ENCODE results near the gene ZNF511. TPM values are rescaled to one million over a fixed set of nuclear protein-coding genes. Genes with fewer than 3 reads are reported as not detected.

The ZNF511 gene
- total RNA-seq, 2 experiments from 2014 or later = 48.7 to 51.5 TPM

DNA sequence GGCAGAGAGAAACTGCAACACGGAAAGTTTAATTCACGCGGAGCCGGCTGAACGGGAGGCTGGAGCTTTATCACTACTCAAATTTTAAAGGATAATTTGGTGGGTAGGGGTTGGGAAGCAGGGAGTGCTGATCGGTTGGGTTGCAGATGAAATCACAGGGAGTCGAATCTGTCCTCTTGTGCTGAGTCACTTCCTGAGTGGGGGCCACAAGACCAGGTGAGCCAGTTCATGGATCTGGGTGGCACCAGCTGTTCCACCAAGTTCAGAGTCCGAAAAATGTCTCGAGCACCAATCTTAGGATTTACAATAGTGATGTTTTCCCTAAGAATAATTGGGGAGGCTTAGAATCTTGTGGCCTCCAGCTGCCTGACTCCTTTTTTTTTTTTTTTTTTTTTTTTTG lies 34.8 kb downstream of the ZNF511 start:
- DNase-seq = no peak
- POLR2A ChIA-PET = no interaction called here
- H3K27me3 Mint-ChIP-seq = peaks cover 26% of the 10 kb centered on the region
- CTCF ChIA-PET = no interaction called here
- H3K27ac Mint-ChIP-seq = no peak overlapping the region
- intact Hi-C loops (cut with micrococcal nuclease) = no loop called here
- H3K9me3 Mint-ChIP-seq = no peaks in the 10 kb centered on the region
- H3K36me3 Mint-ChIP-seq = no peaks in the 10 kb centered on the region
- H3K4me1 Mint-ChIP-seq (ENCODE audit: low read depth) = no peaks in the 10 kb centered on the region
- no peak overlapping the region for H3K4me3 Mint-ChIP-seq

DNA sequence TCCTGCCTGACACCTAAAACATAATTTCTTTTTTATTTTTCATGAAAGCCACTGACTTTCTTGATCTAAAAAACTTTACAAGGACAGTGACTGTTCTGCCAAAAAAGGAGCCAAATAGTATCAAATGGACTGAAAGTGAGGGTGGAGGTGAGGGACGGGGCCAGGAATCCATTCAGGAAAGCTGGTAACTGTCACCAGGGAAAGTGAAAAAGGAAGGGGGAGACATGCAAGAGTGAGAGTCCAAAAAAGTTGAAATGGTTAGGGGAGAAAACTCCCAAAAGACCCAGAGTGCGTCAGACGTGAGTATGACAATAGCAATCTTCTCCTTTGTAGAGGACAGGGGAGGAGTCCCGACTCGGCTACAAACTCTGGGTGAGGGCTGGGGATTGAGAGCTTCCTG lies 35.5 kb downstream of the ZNF511 start:
- ChIA-PET POLR2A (no interaction called here), CTCF (no interaction called here)
- Mint-ChIP-seq H3K9me3 (no peaks in the 10 kb centered on the region), H3K27ac (no peak overlapping the region), H3K27me3 (peaks cover 29% of the 10 kb centered on the region), H3K4me3 (no peak overlapping the region), H3K4me1 (ENCODE audit: low read depth) (peaks cover 3% of the 10 kb centered on the region), H3K36me3 (no peaks in the 10 kb centered on the region)
- intact Hi-C loops (cut with micrococcal nuclease) = no loop called here
- DNase-seq = no peak

DNA sequence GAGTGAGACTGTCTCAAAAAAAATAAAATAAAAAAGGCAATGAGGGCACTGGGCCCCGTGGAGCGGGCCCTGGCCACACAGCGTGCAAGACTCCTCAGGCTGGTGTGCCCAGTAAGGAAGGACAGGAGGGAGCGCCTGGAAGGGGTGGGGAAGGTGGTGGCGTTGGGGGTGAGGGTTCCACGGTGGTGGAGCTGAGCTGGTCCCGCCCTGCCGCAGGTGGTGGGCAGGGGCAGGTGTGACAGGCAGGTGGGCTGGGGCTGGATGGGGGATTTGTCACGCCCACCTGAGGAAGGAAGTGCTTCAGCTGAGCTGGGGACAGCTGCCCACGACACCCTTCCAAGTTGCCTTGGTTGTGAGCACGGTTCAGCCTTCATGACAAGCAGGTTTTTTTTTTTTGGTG lies 37.7 kb downstream of the ZNF511 start:
- intact Hi-C loops (cut with micrococcal nuclease) = no loop called here
- no peak for DNase-seq
- CTCF ChIA-PET = interaction anchor here (1.5 kb wide), 1 partner anchor 17 kb away, joined by 3 read pairs; no protein-coding TSS in a partner anchor
- H3K9me3 Mint-ChIP-seq = no peaks in the 10 kb centered on the region
- H3K4me3 Mint-ChIP-seq = no peak overlapping the region
- H3K4me1 Mint-ChIP-seq (ENCODE audit: low read depth) = peaks cover 3% of the 10 kb centered on the region
- POLR2A ChIA-PET = interaction anchor here (0.7 kb wide), 1 partner anchor 11 kb away, joined by 3 read pairs; no protein-coding TSS in a partner anchor
- no peak overlapping the region for H3K27ac Mint-ChIP-seq
- H3K27me3 Mint-ChIP-seq = peaks cover 31% of the 10 kb centered on the region
- no peaks in the 10 kb centered on the region for H3K36me3 Mint-ChIP-seq

DNA sequence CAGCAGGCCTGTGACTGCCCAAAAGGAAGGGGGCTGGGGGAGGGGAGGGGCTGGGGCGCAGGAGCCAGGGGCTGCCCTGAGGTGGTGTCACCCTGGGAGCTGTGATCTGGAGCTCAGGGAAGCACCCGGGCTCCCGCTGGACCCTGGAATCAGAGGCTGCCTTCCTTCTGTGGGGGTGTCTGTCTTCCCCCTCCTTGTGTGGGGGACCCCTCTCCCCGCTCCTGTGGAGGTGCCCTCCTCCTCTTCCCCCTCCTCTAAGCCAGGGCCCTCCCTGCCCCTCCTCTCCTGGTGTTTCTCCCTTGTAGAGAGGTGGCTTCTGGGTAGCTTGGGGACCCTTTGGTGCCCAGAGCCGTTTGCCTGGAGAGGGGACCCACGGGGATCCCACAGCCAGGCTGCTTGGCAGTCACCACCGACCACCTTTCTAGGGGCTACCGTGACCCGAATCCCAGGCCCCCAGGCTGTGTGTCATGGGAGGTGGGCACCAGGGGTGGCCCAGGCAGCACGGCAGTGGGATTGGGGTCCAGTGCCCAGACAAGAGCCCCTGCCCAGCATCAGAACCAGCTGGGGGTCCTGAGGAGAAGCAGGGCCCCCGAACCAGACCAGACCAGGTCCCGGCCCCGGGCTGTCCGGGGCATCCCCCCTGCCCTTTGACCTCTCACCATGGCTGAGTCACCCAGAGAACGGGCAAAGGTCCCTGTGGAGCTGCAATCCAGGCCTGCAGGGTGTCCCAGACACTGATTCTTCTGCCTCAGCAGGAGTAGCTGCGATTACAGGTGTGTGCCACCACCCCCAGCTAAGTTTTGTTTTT lies 39.2 kb downstream of the ZNF511 start:
- ChIA-PET CTCF (interaction anchor here (1.0 kb wide), 2 partner anchors 18 to 19 kb away, joined by 4 to 5 read pairs; no protein-coding TSS in a partner anchor), POLR2A (interaction anchor here (0.6 to 0.9 kb wide), 3 partner anchors 10 to 766 kb away, joined by 3 to 4 read pairs (median 4); partner anchors contain the start of gene FUOM)
- no peaks in the 10 kb centered on the region for H3K9me3 Mint-ChIP-seq
- no peak for DNase-seq
- intact Hi-C loops (cut with micrococcal nuclease) = no loop called here
- no peak overlapping the region for H3K27ac Mint-ChIP-seq
- no peak overlapping the region for H3K4me3 Mint-ChIP-seq
- H3K36me3 Mint-ChIP-seq = no peaks in the 10 kb centered on the region
- peaks cover 3% of the 10 kb centered on the region for H3K4me1 Mint-ChIP-seq (ENCODE audit: low read depth)
- H3K27me3 Mint-ChIP-seq = peaks cover 27% of the 10 kb centered on the region

DNA sequence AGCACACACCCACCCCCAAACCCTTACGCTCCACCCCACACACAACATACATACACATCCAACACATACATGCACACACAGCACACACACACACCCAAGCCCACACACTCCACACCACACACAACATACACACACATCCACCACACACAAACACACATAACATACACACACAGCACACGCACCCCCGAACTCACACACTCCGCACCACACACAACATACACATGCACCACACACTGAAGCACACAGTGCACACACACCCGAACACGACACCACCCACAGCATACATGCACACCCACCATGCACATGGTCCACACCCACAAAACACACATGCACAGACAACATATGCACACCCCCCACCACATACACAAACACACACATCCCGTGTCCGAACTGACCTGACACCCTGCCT lies 40.5 kb downstream of the ZNF511 start:
- CTCF ChIA-PET = no interaction called here
- Mint-ChIP-seq H3K36me3 (no peaks in the 10 kb centered on the region), H3K27me3 (peaks cover 19% of the 10 kb centered on the region), H3K9me3 (no peaks in the 10 kb centered on the region), H3K27ac (no peak overlapping the region), H3K4me1 (ENCODE audit: low read depth) (peaks cover 3% of the 10 kb centered on the region), H3K4me3 (no peak overlapping the region)
- intact Hi-C loops (cut with micrococcal nuclease) = no loop called here
- POLR2A ChIA-PET = no interaction called here
- DNase-seq = no peak

DNA sequence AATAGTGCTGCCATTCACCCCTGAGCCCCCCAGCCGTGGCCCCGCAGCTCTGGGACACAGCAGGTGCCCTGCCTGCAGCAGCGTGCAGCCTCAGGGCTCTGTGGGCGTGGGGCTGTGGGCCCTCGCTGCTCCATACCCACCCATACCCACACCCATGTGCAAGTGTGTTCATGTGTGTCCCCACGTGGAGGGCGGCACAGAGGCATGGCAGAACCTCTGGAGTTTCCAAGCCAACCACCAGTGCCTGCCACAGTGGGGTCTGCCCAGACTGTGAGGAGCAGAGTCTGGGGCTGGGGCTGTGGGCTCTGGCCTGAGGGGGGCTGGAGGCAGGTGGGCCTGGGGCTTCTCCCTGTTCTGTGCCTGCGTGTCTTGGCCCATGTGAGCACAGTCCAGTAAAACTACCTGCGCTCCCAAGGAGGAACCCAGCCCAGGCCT lies 40.9 kb downstream of the ZNF511 start:
- no peak overlapping the region for H3K27ac Mint-ChIP-seq
- peaks cover 18% of the 10 kb centered on the region for H3K27me3 Mint-ChIP-seq
- intact Hi-C loops (cut with micrococcal nuclease) = no loop called here
- H3K4me1 Mint-ChIP-seq (ENCODE audit: low read depth) = peaks cover 3% of the 10 kb centered on the region
- H3K36me3 Mint-ChIP-seq = no peaks in the 10 kb centered on the region
- CTCF ChIA-PET = no interaction called here
- H3K9me3 Mint-ChIP-seq = no peaks in the 10 kb centered on the region
- H3K4me3 Mint-ChIP-seq = no peak overlapping the region
- POLR2A ChIA-PET = no interaction called here
- DNase-seq = no peak

DNA sequence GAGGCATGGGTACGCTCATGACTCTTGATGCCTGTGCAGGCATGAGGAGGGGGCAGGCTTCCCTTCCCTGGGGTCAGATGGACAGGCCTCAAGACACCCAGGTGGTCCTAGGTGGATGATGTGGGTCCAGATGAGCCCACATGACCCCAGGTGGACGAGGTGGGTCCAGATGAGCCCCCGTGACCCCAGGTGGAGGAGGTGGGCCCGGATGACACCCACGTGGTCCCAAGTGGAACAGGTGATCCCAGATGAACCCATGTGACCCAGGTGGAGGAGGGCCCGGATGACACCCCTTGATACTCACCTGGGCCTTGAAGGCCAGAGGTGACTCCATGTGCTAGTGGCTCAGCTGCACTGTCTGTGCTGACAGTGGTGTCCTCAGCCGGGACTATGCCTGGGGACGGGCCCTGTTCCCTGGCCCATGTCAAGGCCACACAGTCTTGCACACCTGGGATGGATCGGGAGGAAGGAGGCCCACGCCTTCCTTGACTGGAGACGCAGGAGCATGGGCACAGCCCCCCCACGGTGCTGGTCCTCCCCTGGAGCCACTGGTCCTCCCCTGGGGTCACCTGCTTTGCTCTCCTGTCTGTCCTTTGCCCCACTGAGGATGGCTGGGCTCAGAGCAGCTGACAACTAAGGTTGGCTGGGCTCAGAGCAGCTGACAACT lies 41.7 kb downstream of the ZNF511 start:
- H3K9me3 Mint-ChIP-seq = no peaks in the 10 kb centered on the region
- POLR2A ChIA-PET = no interaction called here
- H3K27me3 Mint-ChIP-seq = peaks cover 10% of the 10 kb centered on the region
- no peak overlapping the region for H3K27ac Mint-ChIP-seq
- intact Hi-C loops (cut with micrococcal nuclease) = no loop called here
- CTCF ChIA-PET = no interaction called here
- H3K4me3 Mint-ChIP-seq = no peak overlapping the region
- no peak for DNase-seq
- peaks cover 3% of the 10 kb centered on the region for H3K4me1 Mint-ChIP-seq (ENCODE audit: low read depth)
- no peaks in the 10 kb centered on the region for H3K36me3 Mint-ChIP-seq

DNA sequence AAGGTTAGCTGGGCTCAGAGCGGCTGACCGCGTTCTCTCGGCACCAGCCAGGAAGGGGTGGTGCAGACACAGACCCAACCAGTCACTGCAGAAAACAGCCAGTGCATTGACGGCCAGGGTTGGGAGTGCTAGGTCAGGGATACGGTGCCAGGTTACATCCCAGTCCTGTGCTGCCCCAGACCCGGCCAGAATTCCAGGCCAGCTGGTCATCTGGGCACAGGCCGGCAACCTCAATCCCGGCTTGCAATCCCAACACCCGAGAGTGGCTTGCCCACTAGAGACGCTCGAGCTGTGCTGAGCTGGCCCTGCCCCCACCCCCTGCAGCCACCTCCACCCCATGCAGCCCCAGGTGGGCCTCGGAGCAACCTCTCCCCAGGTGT lies 42.2 kb downstream of the ZNF511 start:
- Mint-ChIP-seq H3K4me3 (no peak overlapping the region), H3K27me3 (peaks cover 5% of the 10 kb centered on the region), H3K36me3 (no peaks in the 10 kb centered on the region), H3K27ac (no peak overlapping the region), H3K4me1 (ENCODE audit: low read depth) (peaks cover 3% of the 10 kb centered on the region), H3K9me3 (no peaks in the 10 kb centered on the region)
- intact Hi-C loops (cut with micrococcal nuclease) = no loop called here
- DNase-seq = no peak
- ChIA-PET POLR2A (no interaction called here), CTCF (interaction anchor here (1.1 kb wide), 1 partner anchor 43 kb away, joined by 3 read pairs; no protein-coding TSS in a partner anchor)

DNA sequence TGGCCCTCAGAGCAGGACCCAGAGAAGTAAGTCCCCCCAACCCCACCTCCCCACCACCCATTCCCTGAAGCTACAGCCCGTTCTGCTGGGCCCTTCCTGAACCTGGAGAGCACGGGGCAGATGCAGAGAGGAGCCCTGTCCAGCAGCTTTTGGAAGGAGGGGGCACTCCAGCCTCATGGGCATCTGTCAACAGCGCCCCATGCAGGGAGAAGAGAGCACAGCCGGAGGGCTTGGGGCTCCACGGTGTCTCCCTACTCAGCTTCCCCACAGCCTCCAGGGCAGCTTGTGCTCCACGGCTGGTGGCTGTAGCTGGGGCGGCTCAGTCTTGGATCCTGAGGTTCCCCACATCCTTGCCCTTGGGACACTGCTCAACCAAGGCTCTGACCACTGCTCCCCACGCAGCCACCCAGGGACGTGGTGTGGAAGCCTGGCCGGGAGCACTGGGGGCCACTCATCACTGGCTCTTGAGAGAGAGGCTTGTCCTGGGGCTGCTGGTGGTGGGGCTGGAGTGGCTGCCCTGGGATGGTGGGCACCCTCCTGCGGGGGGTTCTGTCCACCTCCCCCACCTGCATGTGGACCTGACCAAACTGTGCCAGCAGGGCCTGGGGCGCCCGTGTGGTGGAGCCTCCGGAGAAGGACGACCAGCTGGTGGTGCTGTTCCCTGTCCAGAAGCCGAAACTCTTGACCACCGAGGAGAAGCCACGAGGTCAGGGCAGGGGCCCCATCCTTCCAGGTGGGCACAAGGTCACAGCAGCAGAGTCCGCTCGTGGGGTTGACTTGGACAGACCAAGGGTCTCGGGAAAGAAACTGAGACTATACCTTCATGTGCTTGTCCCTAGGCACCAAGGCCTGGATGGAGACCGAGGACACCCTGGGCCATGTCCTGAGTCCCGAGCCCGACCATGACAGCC lies 42.9 kb downstream of the ZNF511 start:
- no peak for DNase-seq
- intact Hi-C loops (cut with micrococcal nuclease) = no loop called here
- Mint-ChIP-seq H3K27ac (no peak overlapping the region), H3K27me3 (peaks cover 5% of the 10 kb centered on the region), H3K4me3 (no peak overlapping the region), H3K36me3 (peaks cover 3% of the 10 kb centered on the region), H3K9me3 (no peaks in the 10 kb centered on the region), H3K4me1 (ENCODE audit: low read depth) (peaks cover 7% of the 10 kb centered on the region)
- POLR2A ChIA-PET = no interaction called here
- CTCF ChIA-PET = interaction anchor here (0.6 to 1.1 kb wide), 2 partner anchors 22 to 44 kb away, joined by 3 read pairs; no protein-coding TSS in a partner anchor

DNA sequence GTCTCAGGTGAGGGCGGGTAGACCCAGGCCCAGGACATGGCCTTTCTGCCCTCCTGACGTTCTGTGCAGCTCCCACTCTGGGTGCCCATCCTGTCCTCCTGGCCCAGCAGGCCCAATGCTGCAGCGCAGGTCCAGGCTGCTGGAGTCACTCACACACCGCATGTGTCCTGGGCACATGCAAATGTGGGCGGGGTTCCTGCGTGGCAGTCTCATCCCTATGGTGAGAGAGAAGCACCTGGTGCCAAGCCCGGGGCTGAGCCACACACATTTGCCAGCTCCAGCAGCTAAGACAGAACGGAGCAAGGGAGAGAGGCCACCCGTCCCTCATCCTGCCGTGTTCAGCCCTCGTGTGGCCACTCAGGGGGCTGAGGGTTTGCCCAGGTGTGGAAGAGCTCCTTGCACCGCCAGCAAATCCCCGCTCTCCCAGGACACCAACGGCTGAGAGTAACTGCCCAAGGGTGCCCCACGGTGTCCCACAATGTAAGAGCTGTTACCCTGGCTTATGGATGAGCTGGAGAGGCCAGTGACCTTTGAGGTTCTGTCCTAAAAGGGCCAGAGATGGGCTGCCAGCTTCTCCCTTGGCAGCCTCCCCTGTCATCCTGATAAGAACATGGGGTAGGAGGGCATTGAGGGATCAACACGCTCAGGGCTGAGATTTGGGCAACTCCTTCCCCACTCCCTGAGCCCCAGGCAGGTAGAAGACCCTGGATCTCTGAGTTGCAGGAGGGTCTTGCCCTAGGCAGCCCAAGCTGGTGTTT lies 44.7 kb downstream of the ZNF511 start:
- no peak overlapping the region for H3K4me3 Mint-ChIP-seq
- DNase-seq = no peak
- no peaks in the 10 kb centered on the region for H3K9me3 Mint-ChIP-seq
- ChIA-PET POLR2A (no interaction called here), CTCF (interaction anchor here (1.4 kb wide), 1 partner anchor 24 kb away, joined by 8 read pairs; no protein-coding TSS in a partner anchor)
- peaks cover 5% of the 10 kb centered on the region for H3K27me3 Mint-ChIP-seq
- intact Hi-C loops (cut with micrococcal nuclease) = no loop called here
- no peak overlapping the region for H3K27ac Mint-ChIP-seq
- H3K4me1 Mint-ChIP-seq (ENCODE audit: low read depth) = peaks cover 7% of the 10 kb centered on the region
- H3K36me3 Mint-ChIP-seq = peaks cover 3% of the 10 kb centered on the region

DNA sequence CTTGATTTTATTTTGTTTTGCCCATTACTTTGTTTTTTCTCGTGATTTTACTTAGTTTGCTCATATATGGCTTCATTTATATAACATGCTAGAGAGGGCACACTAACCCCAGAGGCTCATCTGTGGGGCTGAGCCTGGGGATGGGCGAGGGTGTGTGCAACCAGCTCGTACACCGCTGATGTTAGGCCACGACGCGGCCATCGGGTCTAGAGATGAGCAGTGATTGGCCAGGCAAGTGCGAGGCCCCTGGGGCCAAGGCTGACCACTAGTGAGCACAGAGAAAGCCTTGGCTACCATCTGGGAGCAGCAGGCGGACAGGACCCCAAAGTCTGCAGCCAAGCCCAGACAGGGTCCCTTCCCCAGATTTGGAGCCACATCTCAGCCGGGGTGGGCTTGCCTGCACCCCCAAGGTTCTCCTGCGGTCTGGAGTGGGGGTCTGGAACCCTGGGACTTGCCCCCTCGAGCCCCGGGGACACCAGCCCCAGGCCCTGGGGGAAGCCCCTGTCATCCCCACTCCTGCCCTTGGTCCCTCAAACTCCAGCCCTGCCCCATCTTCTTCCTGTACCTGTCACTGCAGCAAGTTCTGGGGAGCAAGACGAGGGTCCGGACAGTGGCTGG lies 45.4 kb downstream of the ZNF511 start:
- Mint-ChIP-seq H3K4me1 (ENCODE audit: low read depth) (peaks cover 4% of the 10 kb centered on the region), H3K9me3 (no peaks in the 10 kb centered on the region), H3K27ac (no peak overlapping the region), H3K27me3 (peaks cover 3% of the 10 kb centered on the region), H3K36me3 (peaks cover 3% of the 10 kb centered on the region), H3K4me3 (no peak overlapping the region)
- ChIA-PET CTCF (interaction anchor here (1.4 kb wide), 1 partner anchor 24 kb away, joined by 8 read pairs; no protein-coding TSS in a partner anchor), POLR2A (no interaction called here)
- no peak for DNase-seq
- intact Hi-C loops (cut with micrococcal nuclease) = no loop called here
